Smooth muscle cell (in vitro differentiated cells): ENCODE measurements around the gene CPLX1. TPM values are rescaled to one million over a fixed set of nuclear protein-coding genes. Genes with fewer than 3 reads are reported as not detected.

Experiments
- DNase-seq: peaks from one replicate; lab custom pipeline; 2025; ENCODE audit not compliant: unreplicated experiment; lab: John Stamatoyannopoulos, UW
- H2AFZ ChIP-seq: fragments of 200-600 bp; sonication (generic); 2 replicates; pipeline ENCODE4 v1.6.0; 2016; ENCODE audit warnings: antibody characterized with exemption, low read depth, mild to moderate bottlenecking
- H3F3A ChIP-seq: fragments of 200-600 bp; sonication (generic); 2 replicates; pipeline ENCODE4 v1.6.0; 2017; ENCODE audit warnings: antibody characterized with exemption, low read depth
- H3K27ac ChIP-seq: fragments of 200-600 bp; sonication (generic); 2 replicates; pipeline ENCODE4 v1.5.1; 2016; ENCODE audit warnings: low read depth, mild to moderate bottlenecking
- H3K27me3 ChIP-seq: fragments of 200-600 bp; sonication (generic); 2 replicates; pipeline ENCODE4 v1.6.1; 2016; ENCODE audit warnings: low read depth, mild to moderate bottlenecking
- H3K36me3 ChIP-seq: fragments of 200-600 bp; sonication (generic); 2 replicates; pipeline ENCODE4 v1.5.1; 2016; ENCODE audit warnings: low read depth
- H3K4me1 ChIP-seq: fragments of 200-600 bp; sonication (generic); 2 replicates; pipeline ENCODE4 v1.5.1; 2016; ENCODE audit warnings: low read depth
- H3K4me2 ChIP-seq: fragments of 200-600 bp; sonication (generic); 2 replicates; pipeline ENCODE4 v1.6.0; 2016; ENCODE audit warnings: mild to moderate bottlenecking
- H3K4me3 ChIP-seq: fragments of 200-600 bp; sonication (generic); 2 replicates; pipeline ENCODE4 v1.5.1; 2016; ENCODE audit warnings: mild to moderate bottlenecking
- H3K79me2 ChIP-seq: fragments of 200-600 bp; sonication (generic); 2 replicates; pipeline ENCODE4 v1.6.0; 2016; ENCODE audit warnings: low read depth, mild to moderate bottlenecking
- H3K9ac ChIP-seq: fragments of 200-600 bp; sonication (generic); 2 replicates; pipeline ENCODE4 v1.6.0; 2016; ENCODE audit warnings: low read depth
- H3K9me3 ChIP-seq: fragments of 200-600 bp; sonication (generic); replicated peaks from 2 replicates; pipeline ENCODE4 v1.5.1; 2016; ENCODE audit warnings: low read depth
- H4K20me1 ChIP-seq: fragments of 200-600 bp; sonication (generic); 2 replicates; pipeline ENCODE4 v1.6.0; 2016; ENCODE audit warnings: low read depth
- WGBS: methylation state at CpG from one replicate; pipeline ENCODE4 v1.1.7; 2016; ENCODE audit warnings: low lambda C conversion rate; 5-methylcytosine and 5-hydroxymethylcytosine counted together
- polyA plus RNA-seq: library from polyadenylated mRNA; unstranded; fragments of >200 nt; fragmentation: Nextera tagmentation; extraction: Ambion mirVana; gene quantifications from 2 replicates; pipeline ENCODE4 v1.2.1, GENCODE V29; 2016
- total RNA-seq: library from RNA; depleted of rRNA; stranded (reverse); fragments of >200 nt; gene quantifications from 2 replicates; pipeline ENCODE4 v1.2.3, GENCODE V29; 2014
- TF ChIP-seq, protein P1 (sequence below): fragments of 200-600 bp; sonication (generic); IDR thresholded peaks from 2 replicates; pipeline ENCODE4 v1.5.1; 2017; ENCODE audit warnings: borderline replicate concordance, mild to moderate bottlenecking, antibody characterized with exemption; ENCODE audit not compliant: insufficient read depth, poor library complexity, severe bottlenecking

Gene CPLX1
- total and polyA plus RNA-seq, 2 experiments from 2014 or later = not detected

DNA sequence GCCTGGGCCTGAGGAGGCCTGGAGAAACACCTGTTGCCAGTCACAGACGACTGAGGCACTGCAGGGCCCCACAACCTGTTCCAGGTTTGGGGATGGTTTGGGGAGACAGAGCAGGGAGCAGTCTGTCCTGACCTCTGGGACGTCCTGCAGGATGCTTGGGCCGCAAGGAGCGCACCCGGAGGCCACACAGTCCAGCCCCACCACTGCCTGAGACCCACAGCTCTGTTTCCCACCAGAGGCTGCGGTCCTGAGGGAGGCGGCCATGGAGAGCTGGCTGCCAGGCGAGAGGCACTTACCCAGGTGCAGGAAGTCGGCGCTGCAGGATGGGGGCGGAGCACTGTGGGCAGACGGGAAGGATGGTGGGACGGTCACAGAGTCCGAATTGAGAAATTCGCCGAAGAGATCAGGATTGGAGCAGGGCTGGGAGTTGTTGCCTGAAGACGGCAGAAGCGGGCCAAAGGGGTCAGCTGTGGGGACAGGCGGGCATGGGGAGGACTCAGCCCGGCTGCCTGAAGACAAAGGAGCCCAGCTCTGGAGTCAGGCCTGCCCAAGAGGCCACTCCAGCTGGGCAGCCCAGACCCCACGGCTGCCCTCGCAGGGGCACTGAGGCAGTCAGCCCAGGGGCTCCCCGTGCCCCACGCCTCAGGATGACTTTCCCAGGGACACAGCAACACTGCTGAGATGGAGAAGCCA is 40.3 kb upstream of the CPLX1 start:
- no peaks in the 10 kb centered on the region for H3K79me2 ChIP-seq
- peaks cover 12% of the 10 kb centered on the region for H3K36me3 ChIP-seq
- H3K9me3 ChIP-seq = no peaks in the 10 kb centered on the region
- no peaks in the 10 kb centered on the region for H3K27me3 ChIP-seq
- H4K20me1 ChIP-seq = no peaks in the 10 kb centered on the region
- H3K9ac ChIP-seq = no peak overlapping the region
- no peak overlapping the region for H3K4me3 ChIP-seq
- H2AFZ ChIP-seq = no peak overlapping the region
- TF ChIP-seq, protein P1, sequence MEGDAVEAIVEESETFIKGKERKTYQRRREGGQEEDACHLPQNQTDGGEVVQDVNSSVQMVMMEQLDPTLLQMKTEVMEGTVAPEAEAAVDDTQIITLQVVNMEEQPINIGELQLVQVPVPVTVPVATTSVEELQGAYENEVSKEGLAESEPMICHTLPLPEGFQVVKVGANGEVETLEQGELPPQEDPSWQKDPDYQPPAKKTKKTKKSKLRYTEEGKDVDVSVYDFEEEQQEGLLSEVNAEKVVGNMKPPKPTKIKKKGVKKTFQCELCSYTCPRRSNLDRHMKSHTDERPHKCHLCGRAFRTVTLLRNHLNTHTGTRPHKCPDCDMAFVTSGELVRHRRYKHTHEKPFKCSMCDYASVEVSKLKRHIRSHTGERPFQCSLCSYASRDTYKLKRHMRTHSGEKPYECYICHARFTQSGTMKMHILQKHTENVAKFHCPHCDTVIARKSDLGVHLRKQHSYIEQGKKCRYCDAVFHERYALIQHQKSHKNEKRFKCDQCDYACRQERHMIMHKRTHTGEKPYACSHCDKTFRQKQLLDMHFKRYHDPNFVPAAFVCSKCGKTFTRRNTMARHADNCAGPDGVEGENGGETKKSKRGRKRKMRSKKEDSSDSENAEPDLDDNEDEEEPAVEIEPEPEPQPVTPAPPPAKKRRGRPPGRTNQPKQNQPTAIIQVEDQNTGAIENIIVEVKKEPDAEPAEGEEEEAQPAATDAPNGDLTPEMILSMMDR = no peak
- H3K4me2 ChIP-seq = no peak overlapping the region
- H3F3A ChIP-seq = no peaks in the 10 kb centered on the region
- WGBS = 95% methylated on average over 22 of the region's 24 CpGs
- H3K4me1 ChIP-seq = no peaks in the 10 kb centered on the region
- DNase-seq = no peak
- no peak overlapping the region for H3K27ac ChIP-seq

DNA sequence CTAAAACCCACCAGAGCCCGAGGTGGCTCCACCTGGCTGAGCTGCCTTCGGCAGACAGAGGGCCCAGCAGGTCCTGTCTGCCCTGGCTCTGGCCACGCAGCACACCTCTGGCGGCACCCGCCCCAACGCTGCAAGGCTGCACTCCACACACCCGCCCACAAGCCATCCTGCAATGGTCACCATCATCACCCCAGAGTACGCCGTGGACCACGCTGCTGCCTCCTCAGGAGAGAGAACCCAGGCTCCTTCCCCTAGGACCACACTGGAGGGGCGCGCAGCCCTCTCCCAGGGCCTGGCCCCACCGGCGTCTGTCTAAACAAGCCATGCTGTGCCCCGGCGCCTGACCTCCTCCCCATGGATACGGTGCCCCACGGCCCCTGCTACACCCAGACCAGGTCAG is 39.6 kb upstream of the CPLX1 start:
- Histone ChIP-seq H3K9ac (no peak overlapping the region), H3K9me3 (no peaks in the 10 kb centered on the region), H3K79me2 (no peaks in the 10 kb centered on the region), H3K27ac (no peak overlapping the region), H3K4me3 (no peak overlapping the region), H2AFZ (no peak overlapping the region), H3K4me2 (no peak overlapping the region), H3K4me1 (no peaks in the 10 kb centered on the region), H3K36me3 (peaks cover 12% of the 10 kb centered on the region), H3K27me3 (no peaks in the 10 kb centered on the region), H4K20me1 (no peaks in the 10 kb centered on the region), H3F3A (no peaks in the 10 kb centered on the region)
- TF ChIP-seq, protein P1 = no peak
- no peak for DNase-seq
- WGBS = 93% methylated on average over 18 of the region's 18 CpGs

DNA sequence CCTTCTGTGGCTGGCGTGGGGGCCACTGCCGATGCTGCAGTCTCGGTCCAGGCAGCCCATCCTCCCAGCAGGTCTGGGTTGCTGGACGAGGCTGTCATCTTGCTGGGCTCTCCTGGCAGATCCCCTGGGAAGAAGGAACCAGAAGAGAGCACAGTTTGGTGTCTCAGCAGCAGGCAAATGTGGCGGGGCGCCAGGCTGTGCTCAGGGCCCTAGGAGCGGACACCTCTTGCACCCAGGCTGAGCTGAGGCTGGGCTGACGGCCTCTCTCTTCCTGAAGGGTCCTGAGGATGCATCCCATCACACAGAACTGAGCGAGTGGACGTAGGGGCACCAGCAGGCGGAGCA is 39.2 kb upstream of the CPLX1 start:
- Histone ChIP-seq H3K9me3 (no peaks in the 10 kb centered on the region), H3K27ac (no peak overlapping the region), H3F3A (no peaks in the 10 kb centered on the region), H3K27me3 (no peaks in the 10 kb centered on the region), H4K20me1 (no peaks in the 10 kb centered on the region), H2AFZ (no peak overlapping the region), H3K36me3 (peaks cover 12% of the 10 kb centered on the region), H3K79me2 (no peaks in the 10 kb centered on the region), H3K9ac (no peak overlapping the region), H3K4me3 (no peak overlapping the region), H3K4me1 (no peaks in the 10 kb centered on the region), H3K4me2 (no peak overlapping the region)
- no peak for DNase-seq
- TF ChIP-seq, protein P1 = no peak
- 98% methylated on average over 9 of the region's 11 CpGs for WGBS

DNA sequence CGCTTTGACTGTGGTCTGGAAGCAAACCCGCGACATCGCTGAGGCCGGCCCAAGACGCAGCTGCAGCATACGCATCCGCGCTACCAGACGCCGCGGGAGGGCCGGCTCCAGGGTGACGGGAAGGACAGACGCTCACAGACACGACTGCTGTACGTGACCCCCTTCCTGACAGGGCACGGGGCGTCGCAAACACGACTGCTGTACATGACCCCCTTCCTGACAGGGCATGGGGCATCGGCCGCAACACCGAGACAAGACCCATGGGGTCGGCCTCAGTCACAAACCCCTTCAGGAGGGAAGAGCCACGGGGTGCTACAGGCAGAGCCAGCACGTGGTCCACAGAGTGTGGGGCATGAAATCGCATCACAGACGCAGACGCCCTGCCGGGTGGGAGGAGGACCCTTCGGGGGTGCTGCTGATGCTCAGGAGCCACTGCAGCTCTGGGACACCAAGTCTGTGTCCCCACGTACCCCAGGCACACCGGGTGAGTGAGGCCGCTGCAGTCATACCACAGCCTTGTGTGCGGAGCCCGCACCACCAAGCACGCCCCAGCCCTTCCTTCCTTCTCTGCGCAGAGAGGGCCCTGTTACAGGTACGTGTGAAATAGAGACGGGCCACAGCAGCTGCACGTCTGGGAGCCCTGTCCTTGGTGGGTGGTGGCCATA is 38.7 kb upstream of the CPLX1 start:
- DNase-seq = no peak
- H3F3A ChIP-seq = no peaks in the 10 kb centered on the region
- H3K4me1 ChIP-seq = no peaks in the 10 kb centered on the region
- no peak overlapping the region for H3K27ac ChIP-seq
- H4K20me1 ChIP-seq = no peaks in the 10 kb centered on the region
- no peak overlapping the region for H3K4me2 ChIP-seq
- no peaks in the 10 kb centered on the region for H3K27me3 ChIP-seq
- no peaks in the 10 kb centered on the region for H3K9me3 ChIP-seq
- no peaks in the 10 kb centered on the region for H3K79me2 ChIP-seq
- H2AFZ ChIP-seq = no peak overlapping the region
- no peak overlapping the region for H3K4me3 ChIP-seq
- no peak overlapping the region for H3K9ac ChIP-seq
- TF ChIP-seq, protein P1 = no peak
- WGBS = 97% methylated on average over 36 of the region's 42 CpGs
- H3K36me3 ChIP-seq = peaks cover 12% of the 10 kb centered on the region
